CD4-positive, alpha-beta memory T cell (primary cell): Measurements from ENCODE around the gene PLXNA2. TPM values are rescaled to one million over a fixed set of nuclear protein-coding genes. Genes with fewer than 3 reads are reported as not detected.

Source experiments
- CTCF ChIA-PET: fragments of 350-600 bp; sonication (Branson Sonifier 250); formaldehyde crosslinking; loops from one replicate; lab custom pipeline; 2021; ENCODE audit warnings: inconsistent platforms; ENCODE audit not compliant: partially characterized antibody; lab: Charles Lee
- POLR2A ChIA-PET: fragments of 350-600 bp; sonication (Branson Sonifier 250); formaldehyde crosslinking; loops from one replicate; lab custom pipeline; 2021; ENCODE audit not compliant: partially characterized antibody; lab: Charles Lee
- DNase-seq, 5 donors: peaks; one replicate each; pipeline versions ENCODE4 v3.0.0 to v3.0.0-alpha.2; 2020 to 2022; ENCODE audit warnings: mixed read lengths in 1 of 5
- H3K27ac ChIP-seq: one replicate; pipeline ENCODE4 v1.7.0; 2013; ENCODE audit warnings: low read depth, low read length
- H3K27me3 ChIP-seq: 2 replicates; pipeline ENCODE4 v1.7.0; 2013; ENCODE audit warnings: mild to moderate bottlenecking, low read length, moderate library complexity; ENCODE audit not compliant: insufficient read depth
- H3K36me3 ChIP-seq: 2 replicates; pipeline ENCODE4 v1.7.0; 2013; ENCODE audit warnings: mild to moderate bottlenecking, low read length, moderate library complexity; ENCODE audit not compliant: insufficient read depth
- H3K4me1 ChIP-seq: 2 replicates; pipeline ENCODE4 v1.7.0; 2013; ENCODE audit warnings: mild to moderate bottlenecking, low read length, moderate library complexity; ENCODE audit not compliant: insufficient read depth
- H3K4me3 ChIP-seq, 2 donors: one replicate each; pipeline ENCODE4 v1.7.0; 2013; ENCODE audit warnings: low read length in 2 of 2, mild to moderate bottlenecking in 1 of 2
- H3K9me3 ChIP-seq, 2 donors: one replicate each; pipeline ENCODE4 v1.7.0; 2013; ENCODE audit warnings: low read length in 2 of 2, control low read depth in 1 of 2; ENCODE audit not compliant: control insufficient read depth in 1 of 2
- H3K27ac Mint-ChIP-seq, 7 donors: one replicate each; pipeline ENCODE4 v1.8.0; 2020 to 2021; ENCODE audit warnings: mixed read lengths in 7 of 7, mild to moderate bottlenecking in 6 of 7, inconsistent platforms in 3 of 7, moderate library complexity in 3 of 7
- H3K27me3 Mint-ChIP-seq, 2 donors: one replicate each; pipeline ENCODE4 v1.8.0; 2020 to 2021; ENCODE audit warnings: mixed read lengths in 2 of 2
- H3K36me3 Mint-ChIP-seq, 2 donors: one replicate each; pipeline ENCODE4 v1.8.0; 2020 to 2021; ENCODE audit warnings: mixed read lengths in 2 of 2, inconsistent platforms in 1 of 2, mild to moderate bottlenecking in 1 of 2
- H3K4me1 Mint-ChIP-seq, 4 donors: one replicate each; pipeline ENCODE4 v1.8.0; 2020 to 2021; ENCODE audit warnings: mixed read lengths in 4 of 4, mild to moderate bottlenecking in 1 of 4
- H3K4me3 Mint-ChIP-seq, 8 donors: one replicate each; pipeline ENCODE4 v1.8.0; 2020 to 2021; ENCODE audit warnings: mixed read lengths in 8 of 8, mild to moderate bottlenecking in 7 of 8, moderate library complexity in 6 of 8, inconsistent platforms in 3 of 8
- H3K9me3 Mint-ChIP-seq, 8 donors: one replicate each; pipeline ENCODE4 v1.8.0; 2020 to 2021; ENCODE audit warnings: mixed read lengths in 8 of 8, mild to moderate bottlenecking in 5 of 8, inconsistent platforms in 3 of 8, moderate library complexity in 1 of 8
- intact Hi-C: fragments of 100-400 bp; cut with micrococcal nuclease; formaldehyde crosslinking; loops from one replicate; pipeline ENCODE4 v1.15.1; 2023
- polyA plus RNA-seq, 2 donors: library from polyadenylated mRNA; unstranded; fragments of 300-500 nt; fragmentation: Illumina TruSeq; gene quantifications; one replicate each; pipeline ENCODE4 v1.2.3, GENCODE V29; 2021
- total RNA-seq, 2 experiments: library from RNA; stranded (reverse); gene quantifications; one replicate each; pipeline ENCODE4 v1.2.3, GENCODE V29; 2021

PLXNA2 gene
- total and polyA plus RNA-seq, 4 experiments from 2014 or later = 0.10 to 4.0 (median 1.8) TPM

GRCh38 chr1:208156741-208157140 is 87.4 kb downstream of the PLXNA2 start:
- DNase-seq = no peak
- Histone ChIP-seq H3K27ac (no peak overlapping the region), H3K27me3 (no peaks in the 10 kb centered on the region), H3K36me3 (no peaks in the 10 kb centered on the region), H3K4me3 (no peak overlapping the region), H3K4me1 (no peaks in the 10 kb centered on the region), H3K9me3 (no peaks in the 10 kb centered on the region)
- Mint-ChIP-seq H3K36me3 (no peaks in the 10 kb centered on the region), H3K9me3 (no peaks in the 10 kb centered on the region), H3K4me3 (no peak overlapping the region), H3K27me3 (peaks cover 6% of the 10 kb centered on the region in 2 donors), H3K4me1 (peaks cover 0 to 3% (median 0%) of the 10 kb centered on the region in 4 donors), H3K27ac (no peak overlapping the region)
- ChIA-PET POLR2A (no interaction called here), CTCF (no interaction called here)
- intact Hi-C loops = no loop called here

- no peaks in the 10 kb centered on the region for H3K4me1 ChIP-seq
- DNase-seq = no peak
- Mint-ChIP-seq H3K4me3 (no peak overlapping the region), H3K27me3 (peaks cover 6% of the 10 kb centered on the region in 2 donors), H3K4me1 (peaks cover 0 to 3% (median 0%) of the 10 kb centered on the region in 4 donors), H3K9me3 (no peaks in the 10 kb centered on the region), H3K27ac (no peak overlapping the region), H3K36me3 (no peaks in the 10 kb centered on the region)
- H3K9me3 ChIP-seq = no peaks in the 10 kb centered on the region
- no peaks in the 10 kb centered on the region for H3K36me3 ChIP-seq
- no peak overlapping the region for H3K27ac ChIP-seq
- ChIA-PET CTCF (no interaction called here), POLR2A (no interaction called here)
- no peaks in the 10 kb centered on the region for H3K27me3 ChIP-seq
- intact Hi-C loops = no loop called here
- H3K4me3 ChIP-seq = no peak overlapping the region
Observed at GRCh38 chr1:208156310-208156709, 87.9 kb downstream of the PLXNA2 start.

- H3K36me3 ChIP-seq = no peaks in the 10 kb centered on the region
- Mint-ChIP-seq H3K4me3 (no peak overlapping the region), H3K27me3 (peaks cover 4 to 8% of the 10 kb centered on the region in 2 donors), H3K27ac (no peak overlapping the region), H3K4me1 (peaks cover 0 to 3% (median 0%) of the 10 kb centered on the region in 4 donors), H3K36me3 (no peaks in the 10 kb centered on the region), H3K9me3 (no peaks in the 10 kb centered on the region)
- POLR2A ChIA-PET = no interaction called here
- CTCF ChIA-PET = no interaction called here
- intact Hi-C loops = no loop called here
- no peaks in the 10 kb centered on the region for H3K4me1 ChIP-seq
- no peak overlapping the region for H3K4me3 ChIP-seq
- H3K27ac ChIP-seq = no peak overlapping the region
- no peaks in the 10 kb centered on the region for H3K27me3 ChIP-seq
- DNase-seq = no peak
- no peaks in the 10 kb centered on the region for H3K9me3 ChIP-seq
Observed at GRCh38 chr1:208154679-208155642, 89.2 kb downstream of the PLXNA2 start.

- no peaks in the 10 kb centered on the region for H3K36me3 ChIP-seq
- no peaks in the 10 kb centered on the region for H3K9me3 ChIP-seq
- H3K4me1 Mint-ChIP-seq = peaks cover 0 to 3% (median 0%) of the 10 kb centered on the region in 4 donors
- H3K4me1 ChIP-seq = no peaks in the 10 kb centered on the region
- H3K9me3 Mint-ChIP-seq = no peaks in the 10 kb centered on the region
- no peak overlapping the region for H3K27ac Mint-ChIP-seq
- H3K4me3 ChIP-seq = no peak overlapping the region
- no peak overlapping the region for H3K27ac ChIP-seq
- intact Hi-C loops = no loop called here
- DNase-seq = no peak
- no peaks in the 10 kb centered on the region for H3K36me3 Mint-ChIP-seq
- no peaks in the 10 kb centered on the region for H3K27me3 ChIP-seq
- POLR2A ChIA-PET = no interaction called here
- H3K4me3 Mint-ChIP-seq = no peak overlapping the region
- peaks cover 4 to 8% of the 10 kb centered on the region in 2 donors for H3K27me3 Mint-ChIP-seq
- CTCF ChIA-PET = no interaction called here
Observed at GRCh38 chr1:208154040-208154439, 90.1 kb downstream of the PLXNA2 start.

GRCh38 chr1:208153386-208153785 is 90.8 kb downstream of the PLXNA2 start:
- CTCF ChIA-PET = no interaction called here
- no peak overlapping the region for H3K27ac ChIP-seq
- no peak for DNase-seq
- no peaks in the 10 kb centered on the region for H3K9me3 Mint-ChIP-seq
- no peaks in the 10 kb centered on the region for H3K9me3 ChIP-seq
- H3K4me1 Mint-ChIP-seq = peaks cover 0 to 3% (median 0%) of the 10 kb centered on the region in 4 donors
- H3K36me3 Mint-ChIP-seq = no peaks in the 10 kb centered on the region
- H3K4me3 ChIP-seq = no peak overlapping the region
- no peak overlapping the region for H3K4me3 Mint-ChIP-seq
- H3K36me3 ChIP-seq = no peaks in the 10 kb centered on the region
- no peak overlapping the region for H3K27ac Mint-ChIP-seq
- peaks cover 4 to 8% of the 10 kb centered on the region in 2 donors for H3K27me3 Mint-ChIP-seq
- POLR2A ChIA-PET = no interaction called here
- H3K27me3 ChIP-seq = no peaks in the 10 kb centered on the region
- H3K4me1 ChIP-seq = no peaks in the 10 kb centered on the region
- intact Hi-C loops = no loop called here

GRCh38 chr1:208151728-208152598 is 92.2 kb downstream of the PLXNA2 start:
- Mint-ChIP-seq H3K27ac (no peak overlapping the region), H3K4me3 (no peak overlapping the region), H3K9me3 (no peaks in the 10 kb centered on the region), H3K36me3 (no peaks in the 10 kb centered on the region), H3K4me1 (peaks cover 0 to 3% (median 0%) of the 10 kb centered on the region in 4 donors), H3K27me3 (peaks cover 2 to 4% of the 10 kb centered on the region in 2 donors)
- ChIA-PET CTCF (no interaction called here), POLR2A (no interaction called here)
- Histone ChIP-seq H3K4me1 (no peaks in the 10 kb centered on the region), H3K27me3 (no peaks in the 10 kb centered on the region), H3K36me3 (no peaks in the 10 kb centered on the region), H3K9me3 (no peaks in the 10 kb centered on the region), H3K4me3 (no peak overlapping the region), H3K27ac (no peak overlapping the region)
- no peak for DNase-seq
- intact Hi-C loops = no loop called here
